ENCODE results near the gene ZKSCAN8.

Gene ZKSCAN8

GRCh38 chr6:28206527-28206926, 64.8 kb downstream of the ZKSCAN8 start:
- no peaks in the 10 kb centered on the region for H3K36me3 ChIP-seq (ENCODE audit: insufficient read depth, low read length)
- H3K27me3 ChIP-seq (ENCODE audit: insufficient read depth, low read length) = peaks cover 95% of the 10 kb centered on the region
- H3K9ac ChIP-seq (ENCODE audit: low read depth, low read length) = no peak overlapping the region
- H3K27ac ChIP-seq (ENCODE audit: low read depth, low read length) = no peak overlapping the region
- 17% methylated on average over 1 of the region's 3 CpGs for WGBS
- peak overlapping the region; percentile 57; the same call in 1 of the 2 replicates for H3K4me3 ChIP-seq (ENCODE audit: low read length)
- peaks cover 1% of the 10 kb centered on the region; the same call in 1 of the 2 replicates for H3K4me1 ChIP-seq (ENCODE audit: insufficient read depth, low read length)
- no peaks in the 10 kb centered on the region for H3K9me3 ChIP-seq (ENCODE audit: insufficient read depth, low read depth, low read length)

GRCh38 chr6:28206928-28207509, 65.3 kb downstream of the ZKSCAN8 start:
- Histone ChIP-seq H3K4me1 (ENCODE audit: insufficient read depth, low read length) (peaks cover 3% of the 10 kb centered on the region; the same call in 1 of the 2 replicates), H3K4me3 (ENCODE audit: low read length) (peak overlapping the region; percentile 57), H3K36me3 (ENCODE audit: insufficient read depth, low read length) (no peaks in the 10 kb centered on the region), H3K27me3 (ENCODE audit: insufficient read depth, low read length) (peaks cover 95% of the 10 kb centered on the region), H3K27ac (ENCODE audit: low read depth, low read length) (no peak overlapping the region), H3K9ac (ENCODE audit: low read depth, low read length) (peak overlapping the region; percentile 21; the same call in 1 of the 2 replicates), H3K9me3 (ENCODE audit: insufficient read depth, low read depth, low read length) (no peaks in the 10 kb centered on the region)
- WGBS = 3% methylated on average over 15 of the region's 15 CpGs

- peak overlapping the region; percentile 57 for H3K4me3 ChIP-seq (ENCODE audit: low read length)
- peak overlapping the region; percentile 21; the same call in 1 of the 2 replicates for H3K9ac ChIP-seq (ENCODE audit: low read depth, low read length)
- WGBS = under 1% methylated on average over 35 of the region's 35 CpGs
- no peaks in the 10 kb centered on the region for H3K36me3 ChIP-seq (ENCODE audit: insufficient read depth, low read length)
- H3K27me3 ChIP-seq (ENCODE audit: insufficient read depth, low read length) = peaks cover 95% of the 10 kb centered on the region
- no peak overlapping the region for H3K27ac ChIP-seq (ENCODE audit: low read depth, low read length)
- peaks cover 3% of the 10 kb centered on the region; the same call in 1 of the 2 replicates for H3K4me1 ChIP-seq (ENCODE audit: insufficient read depth, low read length)
- no peaks in the 10 kb centered on the region for H3K9me3 ChIP-seq (ENCODE audit: insufficient read depth, low read depth, low read length)
These were observed 65.9 kb downstream of the ZKSCAN8 start for GRCh38 chr6:28207510-28208110.

GRCh38 chr6:28208111-28208659, 66.5 kb downstream of the ZKSCAN8 start:
- Histone ChIP-seq H3K27me3 (ENCODE audit: insufficient read depth, low read length) (peaks cover 97% of the 10 kb centered on the region), H3K27ac (ENCODE audit: low read depth, low read length) (no peak overlapping the region)

More at GRCh38 chr6:28208111-28208659, 66.5 kb downstream of the ZKSCAN8 start:
- H3K9ac ChIP-seq (ENCODE audit: low read depth, low read length) = no peak overlapping the region
- no peaks in the 10 kb centered on the region for H3K36me3 ChIP-seq (ENCODE audit: insufficient read depth, low read length)
- WGBS = under 1% methylated on average over 21 of the region's 23 CpGs
- peaks cover 5% of the 10 kb centered on the region; the same call in 1 of the 2 replicates for H3K4me1 ChIP-seq (ENCODE audit: insufficient read depth, low read length)
- peak overlapping the region; percentile 57 for H3K4me3 ChIP-seq (ENCODE audit: low read length)
- no peaks in the 10 kb centered on the region for H3K9me3 ChIP-seq (ENCODE audit: insufficient read depth, low read depth, low read length)
